Lung (tissue), 12 donors: ENCODE measurements around the gene UBR4. TPM values are rescaled to one million over a fixed set of nuclear protein-coding genes. Genes with fewer than 3 reads are reported as not detected.

Experiments used
- ATAC-seq: fragments of 200-7000 bp; cut with Tn5 transposase; one replicate; pipeline ENCODE4 v1.9.1; 2020; ENCODE audit warnings: moderate number of reproducible peaks; ENCODE audit not compliant: insufficient read depth, low FRiP score
- DNase-seq, 3 donors: peaks; one replicate each; pipeline ENCODE4 v3.0.0-alpha.2; 2013 to 2017
- H3K27ac ChIP-seq, 2 donors: one replicate each; pipeline ENCODE4 v1.5.1; 2013; ENCODE audit warnings: mild to moderate bottlenecking in 2 of 2, moderate library complexity in 2 of 2, control low read depth in 1 of 2, inconsistent platforms in 1 of 2, low read depth in 1 of 2, low read length in 1 of 2
- H3K27me3 ChIP-seq, 3 donors: one replicate each; pipeline ENCODE4 v1.5.1; 2013; ENCODE audit warnings: low read length in 2 of 3; ENCODE audit not compliant: control insufficient read depth in 3 of 3, insufficient read depth in 3 of 3
- H3K36me3 ChIP-seq, 4 donors: one replicate each; pipeline ENCODE4 v1.5.1; 2013; ENCODE audit warnings: low read length in 4 of 4, mild to moderate bottlenecking in 1 of 4, moderate library complexity in 1 of 4; ENCODE audit not compliant: control insufficient read depth in 4 of 4, insufficient read depth in 4 of 4
- H3K4me1 ChIP-seq, 5 donors: one replicate each; pipeline ENCODE4 v1.5.1; 2013; ENCODE audit warnings: low read length in 5 of 5, mild to moderate bottlenecking in 2 of 5, moderate library complexity in 1 of 5; ENCODE audit not compliant: control insufficient read depth in 5 of 5, insufficient read depth in 5 of 5
- H3K4me3 ChIP-seq: one replicate; pipeline ENCODE4 v1.5.1; 2013; ENCODE audit warnings: mild to moderate bottlenecking, control low read depth, moderate library complexity
- H3K9ac ChIP-seq, 2 donors: one replicate each; pipeline ENCODE4 v1.5.1; 2013; ENCODE audit warnings: low read length in 2 of 2, control low read depth in 1 of 2; ENCODE audit not compliant: insufficient read depth in 1 of 2
- H3K9me3 ChIP-seq, 4 donors: one replicate each; pipeline ENCODE4 v1.5.1; 2013; ENCODE audit warnings: low read length in 3 of 4, mild to moderate bottlenecking in 1 of 4, moderate library complexity in 1 of 4; ENCODE audit not compliant: control insufficient read depth in 4 of 4, insufficient read depth in 3 of 4
- WGBS, 2 donors: extraction: QIAGEN DNeasy Blood & Tissue Kit; methylation state at CpG; one replicate each; pipeline ENCODE4 v1.1.7; 2013; 5-methylcytosine and 5-hydroxymethylcytosine counted together
- polyA plus RNA-seq, 2 donors: library from polyadenylated mRNA; stranded (reverse); fragments of 200-250 nt; gene quantifications; one replicate each; pipeline ENCODE4 v1.2.1, GENCODE V29; 2013
- total RNA-seq, 2 donors: library from RNA; depleted of rRNA in 1 of 2; stranded (reverse); fragments of >200 nt in 1 of 2; gene quantifications; one replicate each; pipeline ENCODE4 v1.2.1, GENCODE V29; 2014 to 2021
- TF ChIP-seq, protein P1 (sequence below): IDR thresholded peaks from 2 replicates; pipeline ENCODE4 v1.5.1; 2012; ENCODE audit warnings: mild to moderate bottlenecking; ENCODE audit errors: control extremely low read depth, extremely low read depth
- donor health status: control.
- donor health status: control.
- donor health status: Bipolar disorder and iron deficiency.
- donor health status: healthy.
- donor health status: DM: yes; HTN: yes; CAD: no.

UBR4 gene
- total and polyA plus RNA-seq, 4 donors = 90.8 to 128 (median 113) TPM

DNA sequence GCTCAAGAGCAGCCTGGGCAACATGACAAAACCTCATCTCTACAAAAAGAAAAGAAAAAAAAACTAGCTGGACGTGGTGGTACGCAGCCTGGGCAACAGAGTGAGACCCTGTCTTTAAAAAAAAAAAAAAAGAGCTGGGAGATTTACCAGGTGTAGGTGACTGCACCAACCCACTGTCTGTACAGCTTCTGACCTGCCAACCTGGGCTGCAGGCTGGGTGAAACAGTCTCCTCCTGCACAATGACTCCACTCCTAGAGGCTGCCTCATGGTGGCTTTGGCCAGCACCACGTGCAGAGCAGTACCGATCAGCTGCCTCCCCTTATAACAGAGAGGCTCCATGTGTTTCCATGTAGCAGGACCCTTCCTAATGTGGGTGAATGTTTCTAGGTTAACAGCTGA, 45.2 kb upstream of the UBR4 start:
- Histone ChIP-seq H3K9me3 (no peaks in the 10 kb centered on the region), H3K9ac (no peak overlapping the region), H3K4me1 (peaks cover 0 to 22% (median 10%) of the 10 kb centered on the region in 5 donors), H3K36me3 (peaks cover 15 to 40% (median 19%) of the 10 kb centered on the region in 4 donors), H3K27me3 (no peaks in the 10 kb centered on the region), H3K27ac (no peak overlapping the region), H3K4me3 (no peak overlapping the region)
- TF ChIP-seq, protein P1, sequence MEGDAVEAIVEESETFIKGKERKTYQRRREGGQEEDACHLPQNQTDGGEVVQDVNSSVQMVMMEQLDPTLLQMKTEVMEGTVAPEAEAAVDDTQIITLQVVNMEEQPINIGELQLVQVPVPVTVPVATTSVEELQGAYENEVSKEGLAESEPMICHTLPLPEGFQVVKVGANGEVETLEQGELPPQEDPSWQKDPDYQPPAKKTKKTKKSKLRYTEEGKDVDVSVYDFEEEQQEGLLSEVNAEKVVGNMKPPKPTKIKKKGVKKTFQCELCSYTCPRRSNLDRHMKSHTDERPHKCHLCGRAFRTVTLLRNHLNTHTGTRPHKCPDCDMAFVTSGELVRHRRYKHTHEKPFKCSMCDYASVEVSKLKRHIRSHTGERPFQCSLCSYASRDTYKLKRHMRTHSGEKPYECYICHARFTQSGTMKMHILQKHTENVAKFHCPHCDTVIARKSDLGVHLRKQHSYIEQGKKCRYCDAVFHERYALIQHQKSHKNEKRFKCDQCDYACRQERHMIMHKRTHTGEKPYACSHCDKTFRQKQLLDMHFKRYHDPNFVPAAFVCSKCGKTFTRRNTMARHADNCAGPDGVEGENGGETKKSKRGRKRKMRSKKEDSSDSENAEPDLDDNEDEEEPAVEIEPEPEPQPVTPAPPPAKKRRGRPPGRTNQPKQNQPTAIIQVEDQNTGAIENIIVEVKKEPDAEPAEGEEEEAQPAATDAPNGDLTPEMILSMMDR = no peak
- 89 to 95% methylated on average over 4 of the region's 4 CpGs for WGBS, 2 donors
- ATAC-seq = no peak
- no peak for DNase-seq

- Histone ChIP-seq H3K4me3 (no peak overlapping the region), H3K9me3 (no peaks in the 10 kb centered on the region), H3K9ac (no peak overlapping the region), H3K36me3 (peaks cover 10 to 33% (median 17%) of the 10 kb centered on the region in 4 donors), H3K27ac (no peak overlapping the region), H3K4me1 (peaks cover 0 to 25% (median 10%) of the 10 kb centered on the region in 5 donors), H3K27me3 (no peaks in the 10 kb centered on the region)
- DNase-seq (no peak), ATAC-seq (no peak)
- TF ChIP-seq, protein P1 = no peak
Observed at GRCh38 chr1:19254416-19254815, 44.4 kb upstream of the UBR4 start.

GRCh38 chr1:19251305-19252196, 41.5 kb upstream of the UBR4 start, which contains the start of the genes EMC1 and MRTO4:
Gene EMC1, minus strand, starts transcription at chr1:19251524. Its CDS starts 15 bp downstream, at chr1:19251509.
Gene MRTO4, plus strand, starts transcription at chr1:19251805. Its CDS starts 31 bp downstream, at chr1:19251836.
- peak within 1 kb of the TSS; percentile 93 for H3K4me3 ChIP-seq
- TF ChIP-seq, protein P1 = no peak
- peaks cover 0 to 25% (median 10%) of the 10 kb centered on the region in 5 donors for H3K4me1 ChIP-seq
- H3K27ac ChIP-seq = peak within 1 kb of the TSS; percentile 92 to 96
- DNase-seq (peak; percentile 88 to 90 (median 90)), ATAC-seq (peak; percentile 95)
- H3K9ac ChIP-seq = peak within 1 kb of the TSS; percentile 81 to 91
- H3K9me3 ChIP-seq = no peaks in the 10 kb centered on the region
- WGBS, 2 donors = 0% methylated on average over 75 to 81 of the region's 81 CpGs
- no peaks in the 10 kb centered on the region for H3K27me3 ChIP-seq
- H3K36me3 ChIP-seq = peaks cover 0 to 10% (median 4%) of the 10 kb centered on the region in 4 donors
